Activated T-cell treated with anti-CD3 and anti-CD28 coated beads for 1 hour (primary cell): ENCODE measurements around the gene DOC2A.
"Not testable (repeated sequence)": the region's sequence is repeated elsewhere in the genome, so short reads cannot be mapped to it uniquely, and the experiment has no call there.

Experiments used
- DNase-seq: peaks from one replicate; pipeline ENCODE4 v3.0.0-alpha.2; 2020; ENCODE audit warnings: low read depth

DOC2A gene

DNA sequence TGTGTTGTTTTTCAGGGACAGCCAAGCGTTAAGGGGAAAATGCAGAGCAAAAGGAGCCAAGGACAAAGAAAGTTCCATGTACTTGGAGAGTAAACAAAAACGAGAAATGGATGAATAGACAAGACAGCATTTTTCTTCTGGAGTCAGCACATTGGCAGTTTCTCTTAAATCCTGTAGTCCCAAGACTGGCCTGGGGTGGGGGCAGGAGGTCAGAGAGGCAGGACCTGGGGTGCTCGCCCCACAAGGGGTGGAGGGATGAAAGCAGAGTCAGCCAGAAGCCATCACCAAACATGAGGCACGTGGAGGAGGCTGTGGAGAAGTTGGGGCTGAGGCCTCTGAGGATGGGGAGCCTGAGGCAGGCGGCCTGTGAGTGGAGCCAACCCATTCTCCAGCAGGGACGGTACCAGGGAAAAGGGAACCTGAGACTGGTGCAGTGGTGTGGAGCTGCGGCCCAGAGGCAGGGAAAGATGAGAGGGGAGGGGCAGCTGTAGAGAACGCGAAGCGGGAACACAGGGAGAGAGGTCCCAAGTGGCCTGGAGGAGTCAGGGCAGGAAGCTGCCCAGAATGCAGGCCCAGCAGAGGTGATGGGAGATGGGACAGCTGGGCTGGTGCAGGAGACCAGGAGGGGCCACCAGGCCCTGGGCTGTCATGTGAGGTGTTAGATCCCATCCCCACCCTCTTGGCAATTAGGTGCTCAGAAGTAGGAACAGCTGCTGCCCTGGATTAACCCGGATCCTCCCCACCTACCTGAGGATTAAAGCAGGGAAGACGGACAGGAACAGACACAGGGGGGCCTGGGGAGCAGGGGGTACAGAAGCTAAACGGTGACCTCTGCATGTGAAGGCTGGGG is 17.0 kb upstream of the DOC2A start:
- no peak for DNase-seq

- no peak for DNase-seq
These were observed 15.6 kb upstream of the DOC2A start for GRCh38 chr16:30026449-30026848.

DNA sequence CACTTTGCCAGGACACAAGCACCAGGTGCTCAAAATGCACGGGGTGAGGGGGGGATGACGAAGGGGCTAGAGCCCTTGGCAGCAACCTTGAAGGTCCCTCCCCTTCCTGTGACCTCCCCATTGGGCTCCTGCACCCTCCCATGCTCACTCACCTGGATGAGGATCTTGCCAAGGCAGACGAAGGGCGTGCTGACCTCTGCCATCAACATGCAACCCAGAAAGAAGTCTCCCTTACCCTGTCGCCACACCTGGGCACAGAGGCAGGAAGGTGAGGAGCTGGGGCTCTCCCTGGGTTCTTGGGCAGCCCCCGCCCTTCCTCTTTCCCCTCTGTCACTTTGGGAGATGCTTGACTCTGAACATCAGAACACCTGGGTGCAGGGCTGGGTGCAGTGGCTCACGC is 14.7 kb upstream of the DOC2A start:
- DNase-seq: no peak

GRCh38 chr16:30025156-30025555 is 14.3 kb upstream of the DOC2A start:
- DNase-seq: no peak

DNA sequence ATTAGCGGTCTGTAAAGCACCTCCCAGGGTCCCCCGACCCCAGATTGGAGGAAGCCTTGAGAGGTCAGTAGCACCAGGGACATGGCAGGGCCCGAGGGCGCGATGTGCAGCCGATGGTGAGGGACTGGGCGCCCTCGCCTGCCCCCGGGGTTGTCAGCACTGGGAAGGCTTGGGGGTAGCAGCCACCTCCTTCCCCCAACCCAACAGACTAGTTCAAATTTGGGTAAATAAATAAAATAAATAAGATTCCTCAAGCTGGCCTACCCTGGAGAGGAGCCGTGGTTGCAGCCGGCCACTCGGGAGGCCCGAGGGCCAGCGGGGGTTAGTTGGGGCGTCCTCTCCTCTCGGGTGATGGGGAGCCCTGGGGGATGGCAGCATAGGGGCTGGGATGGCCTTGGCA is 13.6 kb upstream of the DOC2A start:
- DNase-seq: no peak

- DNase-seq: no peak
These were observed 12.8 kb upstream of the DOC2A start for GRCh38 chr16:30023586-30023985.

- DNase-seq: no peak
These were observed 12.1 kb upstream of the DOC2A start, which contains the start of gene C16orf92 for GRCh38 chr16:30022887-30023286. C16orf92 (plus strand) TSS chr16:30023198; CDS start chr16:30023341, 143 bp downstream.

DNA sequence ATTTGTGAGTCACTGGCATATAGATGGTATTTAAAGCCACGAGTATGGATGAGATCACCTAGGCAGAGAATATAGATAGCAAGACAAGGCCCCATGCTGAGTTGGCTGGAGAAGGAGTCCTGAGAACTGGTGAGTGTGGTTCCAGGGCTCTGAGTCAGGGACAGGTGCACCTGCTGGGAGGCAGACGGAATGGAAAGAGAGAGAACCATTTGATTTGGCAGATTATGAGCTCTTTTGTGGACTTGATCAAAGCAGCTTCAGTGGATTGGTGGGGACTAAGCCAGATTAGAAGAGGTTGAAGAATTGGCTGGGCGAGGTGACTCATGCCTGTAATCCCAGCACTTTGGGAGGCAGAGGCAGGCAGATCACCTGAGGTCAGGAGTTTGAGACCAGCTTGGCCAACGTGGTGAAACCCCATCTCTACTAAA is 7.9 kb upstream of the DOC2A start:
- no peak for DNase-seq

DNA sequence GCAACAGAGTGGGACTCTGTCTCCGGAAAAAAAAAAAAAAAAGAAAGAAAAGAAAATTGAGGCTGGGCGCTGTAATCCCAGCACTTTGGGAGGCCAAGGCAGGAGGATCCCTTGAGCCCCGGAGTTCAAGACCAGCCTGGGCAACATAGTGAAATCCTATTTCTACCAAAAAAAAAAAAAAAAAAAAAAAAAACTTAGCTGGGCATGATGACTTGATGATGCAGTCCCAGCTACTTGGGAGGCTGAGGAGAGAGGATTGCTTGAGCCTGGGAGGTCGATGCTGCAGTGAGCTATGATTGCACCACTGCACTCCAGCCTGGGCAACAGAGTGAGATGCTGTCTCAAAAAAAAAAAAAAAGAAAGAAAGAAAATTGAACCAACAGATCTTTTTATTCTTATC is 7.1 kb upstream of the DOC2A start:
- not testable (repeated sequence) for DNase-seq

GRCh38 chr16:30017277-30017656 is 6.4 kb upstream of the DOC2A start:
- DNase-seq: no peak

DNA sequence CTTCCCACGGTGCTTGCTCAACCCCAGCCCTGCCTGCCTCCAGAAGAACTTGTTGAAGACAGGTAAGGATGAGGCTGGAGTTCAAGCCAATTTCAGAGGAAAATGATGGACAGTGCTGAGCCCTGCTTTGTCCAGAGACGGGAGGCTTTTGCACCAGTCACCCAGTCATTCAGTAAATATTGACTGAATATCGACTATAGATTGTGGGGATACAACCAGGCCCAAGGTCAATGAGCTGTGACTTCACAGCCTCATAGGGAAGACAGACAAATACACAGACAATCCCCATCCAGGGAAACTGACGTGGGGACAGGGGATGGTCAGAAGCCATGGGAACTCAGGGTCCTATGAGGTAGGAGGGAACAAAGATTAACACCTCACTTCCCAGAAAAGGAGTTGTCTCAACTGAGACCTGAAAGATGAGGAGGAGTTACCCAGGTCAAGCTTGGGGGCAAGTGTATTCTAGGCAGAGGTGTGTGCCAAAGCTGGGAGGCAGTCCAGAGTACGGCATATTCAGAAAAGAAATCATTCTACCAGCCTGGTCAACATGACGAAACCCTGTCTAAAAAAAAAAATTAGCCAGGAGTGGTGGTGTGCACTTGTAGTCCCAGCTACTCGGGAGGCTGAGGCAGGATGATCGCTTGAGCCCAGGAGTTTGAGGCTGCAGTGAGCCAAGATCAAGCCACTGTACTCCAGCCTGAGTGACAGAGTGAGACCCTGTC is 5.9 kb upstream of the DOC2A start:
- no peak for DNase-seq

GRCh38 chr16:30015450-30015849 is 4.6 kb upstream of the DOC2A start:
- DNase-seq: not testable (repeated sequence)

DNA sequence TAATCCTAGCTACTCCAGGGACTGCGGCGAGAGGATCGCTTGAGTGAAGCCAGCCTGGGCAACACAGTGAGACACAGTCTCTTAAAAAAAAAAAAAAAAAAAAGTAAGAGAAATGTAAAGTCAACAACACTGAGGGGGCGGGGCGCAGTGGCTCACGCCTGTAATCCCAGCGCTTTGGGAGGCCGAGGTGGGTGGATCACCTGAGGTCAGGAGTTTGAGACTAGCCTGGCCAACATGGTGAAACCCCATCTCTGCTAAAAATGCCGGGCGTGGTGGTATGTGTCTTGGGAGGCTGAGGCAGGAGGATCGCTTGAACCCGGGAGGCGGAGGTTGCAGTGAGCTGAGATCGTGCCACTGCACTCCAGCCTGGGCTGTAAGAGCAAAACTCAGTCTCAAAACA is 1.8 kb upstream of the DOC2A start:
- DNase-seq: not testable (repeated sequence)

DNA sequence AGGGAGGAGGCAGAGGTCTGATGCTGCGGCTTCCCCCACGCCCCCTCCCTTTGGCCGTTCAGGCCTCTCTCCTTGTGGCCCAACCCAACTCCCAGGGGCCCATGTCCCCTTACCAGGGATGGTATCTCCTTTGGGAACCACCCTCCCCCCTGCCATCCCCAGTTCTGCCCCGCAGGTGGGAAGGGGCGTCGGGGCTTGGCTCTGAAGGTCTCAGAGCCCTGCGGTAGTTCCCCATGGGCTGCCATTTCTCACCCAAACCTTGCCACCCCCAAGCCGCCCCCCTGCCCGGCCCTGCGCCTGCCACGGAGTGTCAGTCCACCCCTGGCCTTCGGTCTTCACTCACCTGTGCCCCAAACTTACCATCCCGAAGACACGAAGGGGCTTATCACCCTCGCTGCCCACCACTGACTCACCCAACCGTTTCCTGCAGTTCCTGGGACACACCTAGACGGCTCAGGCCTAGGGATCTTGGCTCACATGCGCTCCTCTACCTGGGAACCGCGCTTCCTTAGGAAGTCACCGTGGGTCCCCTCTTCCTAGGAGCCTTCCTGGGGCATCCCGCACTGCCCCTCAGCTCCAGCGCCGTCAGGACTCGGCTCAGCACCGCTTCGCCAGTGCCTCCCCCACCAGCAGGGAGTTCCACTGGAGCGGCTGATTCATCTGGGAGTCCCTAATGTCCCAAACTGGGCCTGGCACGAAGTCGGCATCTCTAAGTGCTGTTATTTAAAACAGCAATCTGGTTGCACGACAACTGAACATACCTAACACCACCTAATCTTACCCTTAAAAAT is 1.1 kb upstream of the DOC2A start:
- no peak for DNase-seq

GRCh38 chr16:30009990-30010843 is 610 bp downstream of the DOC2A start:
- DNase-seq: no peak

- DNase-seq: no peak
These were observed 1.6 kb downstream of the DOC2A start for GRCh38 chr16:30009085-30009862.

GRCh38 chr16:30007378-30007895 is 3.4 kb downstream of the DOC2A start:
- no peak for DNase-seq

GRCh38 chr16:30006659-30007377 is 4.0 kb downstream of the DOC2A start:
- no peak for DNase-seq

DNA sequence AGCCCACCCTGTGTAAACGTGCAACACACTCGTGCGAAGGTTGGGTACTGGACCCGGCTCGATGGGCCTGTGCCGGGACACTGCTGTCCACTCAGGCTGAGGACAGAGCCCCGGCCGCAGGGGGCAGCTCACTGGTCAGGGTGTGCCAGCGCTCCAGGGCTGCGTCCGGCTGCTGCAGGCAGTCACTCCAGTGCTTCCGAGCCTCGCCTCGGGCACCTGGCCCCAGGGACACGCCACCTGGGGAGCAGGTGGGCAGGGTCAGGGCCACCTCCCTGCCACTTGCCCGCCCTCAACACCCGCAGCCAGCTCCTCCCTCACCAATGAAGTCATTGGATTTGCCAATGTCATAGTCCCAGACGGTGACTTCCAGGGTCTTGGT is 4.7 kb downstream of the DOC2A start:
- DNase-seq: no peak
